B cell (primary cell): Measurements from ENCODE around the gene STON1. TPM values are rescaled to one million over a fixed set of nuclear protein-coding genes. Genes with fewer than 3 reads are reported as not detected.

Source experiments
- ATAC-seq: fragments of 200-7000 bp; cut with Tn5 transposase; one replicate; pipeline ENCODE4 v1.10.0; 2021; ENCODE audit warnings: low read depth, mild to moderate bottlenecking, moderate number of reproducible peaks, moderate library complexity
- CTCF ChIA-PET: fragments of 350-600 bp; sonication (Branson Sonifier 250); formaldehyde crosslinking; loops from one replicate; lab custom pipeline; 2021; ENCODE audit warnings: antibody characterized with exemption, inconsistent platforms; lab: Charles Lee
- POLR2A ChIA-PET: fragments of 350-600 bp; sonication (Branson Sonifier 250); formaldehyde crosslinking; loops from one replicate; lab custom pipeline; 2021; ENCODE audit warnings: antibody characterized with exemption; lab: Charles Lee
- DNase-seq: peaks from one replicate; pipeline ENCODE4 v3.0.0; 2013
- H2AFZ ChIP-seq: 2 replicates; pipeline ENCODE4 v1.6.1; 2012; ENCODE audit warnings: mild to moderate bottlenecking, low read depth, low read length; ENCODE audit not compliant: insufficient read depth, poor library complexity, severe bottlenecking
- H3K27ac ChIP-seq, 2 donors: 1 replicate in 1 of 2; 2 replicates in 1 of 2; pipeline ENCODE4 v1.5.1; 2012 to 2013; ENCODE audit warnings: low read length in 2 of 2, mild to moderate bottlenecking in 2 of 2, moderate library complexity in 1 of 2
- H3K27me3 ChIP-seq, 4 experiments: fragments of 200-600 bp in 1 of 4; sonication (generic) in 1 of 4; replicated peaks in 1 of 4; 1 replicate in 2 of 4; 2 replicates in 2 of 4; pipeline versions ENCODE4 v1.6.1 to v1.7.0; 2013 to 2016; ENCODE audit warnings: low read length in 3 of 4, mild to moderate bottlenecking in 2 of 4, mixed read lengths in 1 of 4, moderate library complexity in 1 of 4; ENCODE audit not compliant: insufficient read depth in 4 of 4, control insufficient read depth in 3 of 4; ENCODE audit errors: control extremely low read depth in 1 of 4
- H3K36me3 ChIP-seq, 2 experiments: replicated peaks in 1 of 2; 1 replicate in 1 of 2; 2 replicates in 1 of 2; pipeline versions ENCODE4 v1.6.1 to v1.7.1; 2013; ENCODE audit warnings: low read length in 1 of 2; ENCODE audit not compliant: insufficient read depth in 2 of 2, control insufficient read depth in 1 of 2; ENCODE audit errors: control extremely low read depth in 1 of 2, extremely low read depth in 1 of 2
- H3K4me1 ChIP-seq, 2 donors: fragments of 200-600 bp in 1 of 2; sonication (generic) in 1 of 2; 1 replicate in 1 of 2; 2 replicates in 1 of 2; pipeline versions ENCODE4 v1.5.1 to v1.6.1; 2013 to 2017; ENCODE audit warnings: low read length in 2 of 2; ENCODE audit not compliant: control insufficient read depth in 2 of 2, insufficient read depth in 2 of 2
- H3K4me2 ChIP-seq: replicated peaks from 2 replicates; pipeline ENCODE3; 2012; ENCODE audit warnings: mild to moderate bottlenecking, low read depth, low read length; ENCODE audit not compliant: poor library complexity, severe bottlenecking
- H3K4me3 ChIP-seq, 5 experiments: fragments of 200-600 bp in 1 of 5; sonication (generic) in 1 of 5; 1 replicate in 3 of 5; 2 replicates in 2 of 5; pipeline versions ENCODE4 v1.5.1 to v1.7.0; 2011 to 2016; ENCODE audit warnings: low read length in 4 of 5, mild to moderate bottlenecking in 4 of 5, low read depth in 2 of 5, control low read depth in 1 of 5, moderate library complexity in 1 of 5; ENCODE audit not compliant: insufficient read depth in 1 of 5; ENCODE audit errors: control extremely low read depth in 1 of 5, extremely low read depth in 1 of 5
- H3K79me2 ChIP-seq: fragments of 200-600 bp; sonication (generic); one replicate; pipeline ENCODE4 v1.6.0; 2016; ENCODE audit warnings: low read length; ENCODE audit not compliant: control insufficient read depth, insufficient read depth
- H3K9ac ChIP-seq: fragments of 200-600 bp; sonication (generic); 2 replicates; pipeline ENCODE4 v1.6.1; 2017; ENCODE audit warnings: mild to moderate bottlenecking, low read length, moderate library complexity
- H3K9me3 ChIP-seq, 3 donors: one replicate each; pipeline versions ENCODE4 v1.6.1 to v1.7.1; 2013; ENCODE audit warnings: low read length in 2 of 3; ENCODE audit not compliant: control insufficient read depth in 2 of 3, insufficient read depth in 1 of 3; ENCODE audit errors: control extremely low read depth in 1 of 3
- H4K20me1 ChIP-seq: 2 replicates; pipeline ENCODE4 v1.6.0; 2012; ENCODE audit warnings: mild to moderate bottlenecking, low read length; ENCODE audit not compliant: insufficient read depth, control insufficient read depth, poor library complexity, severe bottlenecking
- H3K27ac Mint-ChIP-seq: one replicate; pipeline ENCODE4 v1.8.0; 2021; ENCODE audit warnings: mixed read lengths
- H3K27me3 Mint-ChIP-seq: one replicate; pipeline ENCODE4 v1.8.0; 2021; ENCODE audit warnings: mixed read lengths
- H3K4me1 Mint-ChIP-seq: one replicate; pipeline ENCODE4 v1.8.0; 2021; ENCODE audit warnings: mixed read lengths
- H3K4me3 Mint-ChIP-seq: one replicate; pipeline ENCODE4 v1.8.0; 2021; ENCODE audit warnings: mixed read lengths
- H3K9me3 Mint-ChIP-seq: one replicate; pipeline ENCODE4 v1.8.0; 2022; ENCODE audit warnings: mixed read lengths; ENCODE audit not compliant: insufficient read depth
- CTCF ChIP-seq: fragments of 200-600 bp; IDR thresholded peaks from one replicate; pipeline ENCODE4 v1.8.0; 2022; ENCODE audit warnings: antibody characterized with exemption, mild to moderate bottlenecking
- EZH2 ChIP-seq: IDR thresholded peaks from 2 replicates; pipeline ENCODE4 v1.6.1; 2012; ENCODE audit warnings: borderline replicate concordance, low read depth, mild to moderate bottlenecking, moderate library complexity, low read length; ENCODE audit not compliant: insufficient read depth, poor library complexity, severe bottlenecking
- WGBS: methylation state at CpG from one replicate; pipeline ENCODE4 v1.1.5; 2013; ENCODE audit warnings: missing lambda C conversion rate; ENCODE audit not compliant: insufficient coverage; 5-methylcytosine and 5-hydroxymethylcytosine counted together
- intact Hi-C: fragments of 100-400 bp; cut with micrococcal nuclease; formaldehyde crosslinking; loops from one replicate; pipeline ENCODE4 v1.10.0; 2022
- polyA plus RNA-seq: library from polyadenylated mRNA; depleted of rRNA; stranded (reverse); fragments of >200 nt; gene quantifications from 2 replicates; pipeline ENCODE4 v1.2.3, GENCODE V29; 2012
- total RNA-seq, 2 donors: library from RNA; stranded (reverse); fragments of 120-200 nt in 1 of 2; gene quantifications; 1 replicate in 1 of 2; 2 replicates in 1 of 2; pipeline versions ENCODE4 v1.2.3 to v1.2.4, GENCODE V29; 2013 to 2022

The STON1 gene
- total and polyA plus RNA-seq, 2 donors (not counting 1 experiment from before 2014, with no cell fraction given) = 0.46 to 2.0 TPM

DNA sequence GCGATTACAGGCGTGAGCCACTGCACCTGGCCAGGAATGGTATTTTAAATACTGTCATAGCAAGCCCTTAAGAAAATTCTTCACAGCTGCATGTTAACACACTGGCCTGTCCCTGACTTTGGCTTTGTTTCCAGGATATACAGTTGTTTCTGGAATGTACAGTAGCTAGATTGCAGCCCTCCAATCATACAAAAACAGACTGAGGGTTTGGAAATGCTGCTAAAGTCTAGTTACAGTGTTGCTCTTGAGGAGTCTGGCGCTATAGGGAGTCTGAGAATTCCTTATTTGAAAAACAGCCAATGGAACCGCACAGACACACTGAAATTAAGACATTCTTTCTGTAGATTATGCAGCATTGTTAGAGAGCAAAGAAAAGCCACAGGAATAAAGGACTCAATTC is 37.7 kb downstream of the STON1 start:
- Mint-ChIP-seq H3K4me1 (no peaks in the 10 kb centered on the region), H3K27ac (no peak overlapping the region), H3K4me3 (no peak overlapping the region), H3K27me3 (peaks cover 27% of the 10 kb centered on the region), H3K9me3 (no peaks in the 10 kb centered on the region)
- no peaks in the 10 kb centered on the region for H3K9me3 ChIP-seq
- ATAC-seq = no peak
- DNase-seq = no peak
- intact Hi-C loops = no loop called here
- no peaks in the 10 kb centered on the region for H3K79me2 ChIP-seq
- H3K9ac ChIP-seq = no peak overlapping the region
- H3K4me2 ChIP-seq = no peak overlapping the region
- POLR2A ChIA-PET = no interaction called here
- 100% methylated on average over 2 of the region's 4 CpGs for WGBS
- TF ChIP-seq CTCF (no peak), EZH2 (no peak)
- H3K4me1 ChIP-seq = no peaks in the 10 kb centered on the region
- CTCF ChIA-PET = no interaction called here
- H2AFZ ChIP-seq = no peak overlapping the region
- no peaks in the 10 kb centered on the region for H4K20me1 ChIP-seq
- no peak overlapping the region for H3K27ac ChIP-seq
- no peaks in the 10 kb centered on the region for H3K36me3 ChIP-seq
- H3K27me3 ChIP-seq = peaks cover 0 to 3% (median 0%) of the 10 kb centered on the region in 4 experiments
- no peak overlapping the region for H3K4me3 ChIP-seq

DNA sequence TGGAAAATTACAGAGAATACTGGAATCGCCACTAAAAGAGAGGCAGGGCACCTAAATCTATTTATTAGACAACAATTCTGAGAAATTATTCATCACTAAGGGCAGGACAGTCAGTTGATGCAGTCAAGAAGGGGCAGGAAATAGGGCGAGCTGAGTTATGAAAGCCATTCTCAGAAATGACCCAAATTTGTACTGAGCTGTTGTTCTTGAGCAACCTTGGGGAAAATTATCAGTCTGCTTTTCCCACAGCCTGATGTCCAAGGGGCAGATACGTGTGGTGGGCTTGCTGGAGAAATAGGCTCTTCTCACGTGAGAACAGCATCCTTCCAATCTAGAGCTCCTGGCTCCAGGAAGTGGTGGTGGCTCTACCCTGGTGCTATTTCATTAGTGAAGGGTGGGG is 38.6 kb downstream of the STON1 start:
- Mint-ChIP-seq H3K27me3 (peaks cover 27% of the 10 kb centered on the region), H3K4me1 (no peaks in the 10 kb centered on the region), H3K27ac (no peak overlapping the region), H3K9me3 (no peaks in the 10 kb centered on the region), H3K4me3 (no peak overlapping the region)
- DNase-seq = no peak
- Histone ChIP-seq H3K27me3 (peaks cover 0 to 3% (median 0%) of the 10 kb centered on the region in 4 experiments), H3K4me1 (no peaks in the 10 kb centered on the region), H4K20me1 (no peaks in the 10 kb centered on the region), H3K4me2 (no peak overlapping the region), H3K9ac (no peak overlapping the region), H3K27ac (no peak overlapping the region), H3K4me3 (no peak overlapping the region), H3K36me3 (no peaks in the 10 kb centered on the region), H2AFZ (no peak overlapping the region), H3K9me3 (no peaks in the 10 kb centered on the region), H3K79me2 (no peaks in the 10 kb centered on the region)
- no peak for TF ChIP-seq EZH2
- no peak for TF ChIP-seq CTCF
- POLR2A ChIA-PET = no interaction called here
- intact Hi-C loops = no loop called here
- 90% methylated on average over 2 of the region's 4 CpGs for whole genome bisulfite sequencing
- ATAC-seq = no peak
- CTCF ChIA-PET = no interaction called here
